Measurements from ENCODE around the gene TNRC18. TPM values are rescaled to one million over a fixed set of nuclear protein-coding genes. Genes with fewer than 3 reads are reported as not detected.

The TNRC18 gene
- total and polyA plus RNA-seq, 2 of the 8 experiments (the other 6 are each of a cell fraction or from before 2014, with no cell fraction given) = 1.7 to 8.6 TPM

DNA sequence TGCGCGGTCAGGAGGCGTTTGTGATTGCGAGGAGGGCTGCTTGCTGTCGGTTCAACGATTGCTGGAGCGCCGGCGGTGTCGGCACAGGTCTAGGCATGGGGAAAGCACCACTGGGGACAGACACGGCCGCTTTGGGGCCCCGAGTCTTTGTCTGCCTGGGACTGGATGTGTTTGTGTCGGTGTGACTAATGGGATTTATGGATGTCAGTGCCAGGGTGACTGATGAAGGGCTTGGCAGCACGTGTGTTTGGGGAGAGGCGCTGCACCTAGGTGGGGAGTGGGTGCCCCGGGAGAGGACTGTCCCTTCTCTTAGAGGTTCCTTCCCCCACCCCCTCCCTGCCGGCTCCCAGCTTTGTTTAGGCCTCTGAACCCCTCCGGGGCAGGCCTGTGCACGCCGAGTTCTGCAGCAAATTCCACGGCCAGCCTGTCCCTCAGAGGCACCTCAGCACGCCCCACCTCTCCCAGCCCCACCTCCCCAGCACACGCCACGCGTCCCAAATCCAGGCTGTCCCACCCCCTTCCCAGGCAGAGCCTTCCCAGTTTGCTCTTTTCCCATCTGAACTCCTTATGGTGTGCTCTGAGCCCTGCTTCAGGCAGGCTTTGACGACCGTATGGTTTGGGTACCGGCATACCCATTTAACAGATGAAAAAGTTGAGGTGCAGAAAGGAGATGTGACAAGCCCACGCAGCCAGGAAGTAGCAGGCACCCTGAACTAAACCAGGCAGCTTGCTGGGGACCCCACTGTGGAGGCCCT lies 6.4 kb upstream of the TNRC18 start:
- peak overlapping the region; percentile 93 to 99 for H3K4me2 ChIP-seq (ENCODE audit: insufficient read depth in 1 of 2, low read depth in 2 of 2, low read length in 2 of 2)
- H4K20me1 ChIP-seq (replicated peaks in 1 of 2; ENCODE audit: control insufficient read depth in 1 of 2, insufficient read depth in 2 of 2, low read length in 2 of 2) = peaks cover 2 to 6% of the 10 kb centered on the region in 2 experiments
- H4K5ac ChIP-seq (ENCODE audit: insufficient read length, low read depth, low read length) = no peak overlapping the region
- H4K8ac ChIP-seq (ENCODE audit: extremely low read depth, insufficient read depth, low read length) = no peak overlapping the region; the same call in 1 of the 2 replicates
- no peak overlapping the region for H3K27ac ChIP-seq (ENCODE audit: low read depth, low read length)
- H3K4ac ChIP-seq (replicated peaks; ENCODE audit: insufficient read length, low read depth, low read length) = no peak overlapping the region
- H3K23ac ChIP-seq (ENCODE audit: insufficient read length) = no peak overlapping the region
- no peaks in the 10 kb centered on the region; the same call in 1 of the 2 replicates for H3K79me1 ChIP-seq (ENCODE audit: low read depth, low read length)
- H2BK120ac ChIP-seq (replicated peaks; ENCODE audit: low read depth, low read length) = no peak overlapping the region
- H3K79me2 ChIP-seq (ENCODE audit: control insufficient read depth in 1 of 2, insufficient read depth in 2 of 2, low read length in 2 of 2) = no peaks in the 10 kb centered on the region
- FAIRE-seq (no peak), DNase-seq (ENCODE audit: low read depth in 1 of 2, low spot score in 2 of 2) (no peak)
- H2AK5ac ChIP-seq (ENCODE audit: low read depth, low read length) = peak overlapping the region; percentile 94
- H3K36me3 ChIP-seq (ENCODE audit: control insufficient read depth in 2 of 4, insufficient read depth in 4 of 4, low read length in 3 of 4) = no peaks in the 10 kb centered on the region
- H2AFZ ChIP-seq (ENCODE audit: low read length) = no peak overlapping the region; the same call in 1 of the 2 replicates
- ChIA-PET POLR2A (ENCODE audit: partially characterized antibody) (interaction anchor here (1.1 to 1.6 kb wide), 4 partner anchors 14 to 135 kb away, joined by 3 read pairs; no protein-coding TSS in a partner anchor), CTCF (ENCODE audit: partially characterized antibody) (interaction anchor here (0.6 to 1.7 kb wide), 7 partner anchors 8 to 63 kb away, joined by 3 to 9 read pairs (median 4); no protein-coding TSS in a partner anchor)
- H2BK12ac ChIP-seq (ENCODE audit: low read depth, low read length) = peak overlapping the region; percentile 95
- peaks cover 16 to 57% (median 42%) of the 10 kb centered on the region in 4 experiments for H3K27me3 ChIP-seq (replicated peaks in 1 of 4; ENCODE audit: control insufficient read depth in 3 of 4, extremely low read depth in 1 of 4, insufficient read depth in 3 of 4, low read length in 3 of 4)
- peak overlapping the region; percentile 86 for H4K91ac ChIP-seq (replicated peaks; ENCODE audit: insufficient read length, low read length)
- H3K9ac ChIP-seq (replicated peaks in 1 of 4; ENCODE audit: extremely low read depth in 1 of 4, low read depth in 3 of 4, low read length in 3 of 4) = peak overlapping the region in 3 of 4 experiments; percentile 38 to 51 (median 42); a peak in 5 of 7 replicates
- H3K23me2 ChIP-seq (ENCODE audit: low read depth, low read length) = peaks cover 38% of the 10 kb centered on the region; the same call in 1 of the 2 replicates
- H2BK15ac ChIP-seq (ENCODE audit: low read length) = peak overlapping the region; percentile 95; the same call in 1 of the 2 replicates
- 18% methylated on average over 30 of the region's 30 CpGs; no CpG with 5 or more reads in 1 of the 2 experiments for WGBS, 2 experiments (ENCODE audit: extremely low coverage in 1 of 2, insufficient coverage in 1 of 2, insufficient read length in 1 of 2, insufficient replicate concordance in 2 of 2, low coverage in 1 of 2, low lambda C conversion rate in 2 of 2, missing lambda C conversion rate in 1 of 2)
- no peak overlapping the region for H3K56ac ChIP-seq (replicated peaks; ENCODE audit: insufficient read length, low read depth, low read length)
- peaks cover 0 to 4% of the 10 kb centered on the region in 2 experiments; a peak in 1 of 4 replicates for H3K9me3 ChIP-seq (ENCODE audit: insufficient read depth in 2 of 2, low read depth in 1 of 2, low read length in 1 of 2)
- H3K4me1 ChIP-seq (replicated peaks in 1 of 4; ENCODE audit: control insufficient read depth in 3 of 4, insufficient read depth in 4 of 4, low read length in 3 of 4) = peaks cover 0 to 27% (median 17%) of the 10 kb centered on the region in 4 experiments; a peak in 6 of 7 replicates
- H2BK5ac ChIP-seq (ENCODE audit: low read depth, low read length) = peak overlapping the region; percentile 35; the same call in 1 of the 2 replicates
- peak overlapping the region; percentile 99 for H3K18ac ChIP-seq (ENCODE audit: extremely low read depth, low read length)
- peak overlapping the region; percentile 37 to 78 (median 57) for H3K4me3 ChIP-seq (ENCODE audit: extremely low read depth in 1 of 4, insufficient read depth in 2 of 4, low read depth in 3 of 4, low read length in 4 of 4)
- peak overlapping the region; percentile 93 for H2BK20ac ChIP-seq (ENCODE audit: low read length)
- H3K14ac ChIP-seq (ENCODE audit: insufficient read length) = no peak overlapping the region
- TF ChIP-seq EZH2 (IDR thresholded peaks at IDR 0.05; ENCODE audit: low read depth, low read length, severe bottlenecking) (peak; percentile 10), CHD2 (IDR thresholded peaks at IDR 0.05; ENCODE audit: low read length) (no peak), KDM1A (IDR thresholded peaks at IDR 0.05; ENCODE audit: borderline replicate concordance, low read length) (peak; percentile 88; the same call in 1 of the 2 replicates), PHF8 (conservative IDR thresholded peaks at IDR 0.05; ENCODE audit: low read depth, low read length) (0 out of 2 replicates have a peak, but pooled peaks have one; percentile 18)
- TF ChIP-seq, protein P1, sequence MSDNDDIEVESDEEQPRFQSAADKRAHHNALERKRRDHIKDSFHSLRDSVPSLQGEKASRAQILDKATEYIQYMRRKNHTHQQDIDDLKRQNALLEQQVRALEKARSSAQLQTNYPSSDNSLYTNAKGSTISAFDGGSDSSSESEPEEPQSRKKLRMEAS (IDR thresholded peaks at IDR 0.05) = peak; percentile 26; the same call in 1 of the 2 replicates
